C4-2B (cell line): ENCODE measurements around the gene OPTC.

ENCODE experiments used
- CTCF ChIP-seq: fragments of 450-650 bp; conservative IDR thresholded peaks from 2 replicates; pipeline ENCODE4 v1.5.1; 2017; ENCODE audit warnings: mild to moderate bottlenecking
- ZFX ChIP-seq: fragments of 450-650 bp; IDR thresholded peaks from 2 replicates; pipeline ENCODE4 v1.6.1; 2017

GRCh38 chr1:203470240-203470639, 23.7 kb upstream of the OPTC start:
- no peak for TF ChIP-seq CTCF
- TF ChIP-seq ZFX = no peak
